Measurements from ENCODE around the gene ADAMTSL4. TPM values are rescaled to one million over a fixed set of nuclear protein-coding genes. Genes with fewer than 3 reads are reported as not detected.
A peak's percentile ranks its signal among the peaks of the same experiment; 100 is the strongest.
"Not testable (repeated sequence)": the region's sequence is repeated elsewhere in the genome, so short reads cannot be mapped to it uniquely, and the experiment has no call there.

ADAMTSL4 gene
- total RNA-seq, 1 donor from 2014 or later: 64.6 TPM

- Histone ChIP-seq H3K27me3 (no peaks in the 10 kb centered on the region), H3K4me3 (no peak overlapping the region), H3K9me3 (no peaks in the 10 kb centered on the region), H3K27ac (peak overlapping the region; percentile 100), H3K4me1 (peaks cover 92% of the 10 kb centered on the region), H3K36me3 (no peaks in the 10 kb centered on the region)
- intact Hi-C loops (cut with DNase I): loop anchor here (5.0 kb wide), 1 partner anchor 63 kb away; the partner anchor contains the start of gene ENSA
- DNase-seq (ENCODE audit: extremely low spot score in 2 of 2): no peak
- TF ChIP-seq CTCF (IDR thresholded peaks at IDR 0.05) (no peak), POLR2A (IDR thresholded peaks at IDR 0.05) (no peak), POLR2AphosphoS5 (IDR thresholded peaks at IDR 0.05; ENCODE audit: insufficient read depth in 1 of 2, low read depth in 1 of 2) (no peak)
Observed at GRCh38 chr1:150564051-150564991, 15.1 kb downstream of the ADAMTSL4 start.

- H3K27me3 ChIP-seq; H3K36me3 ChIP-seq; H3K4me3 ChIP-seq; intact Hi-C loops (cut with DNase I); DNase-seq (ENCODE audit: extremely low spot score in 2 of 2); H3K9me3 ChIP-seq: not testable (repeated sequence)
- Histone ChIP-seq H3K27ac (peak overlapping the region; percentile 100), H3K4me1 (peaks cover 92% of the 10 kb centered on the region)
Observed at GRCh38 chr1:150565240-150565991, 16.2 kb downstream of the ADAMTSL4 start.

GRCh38 chr1:150566589-150567340 lies 17.6 kb downstream of the ADAMTSL4 start:
- TF ChIP-seq POLR2AphosphoS5 (IDR thresholded peaks at IDR 0.05; ENCODE audit: insufficient read depth in 1 of 2, low read depth in 1 of 2): no peak
- TF ChIP-seq POLR2A (IDR thresholded peaks at IDR 0.05): no peak
- TF ChIP-seq CTCF (IDR thresholded peaks at IDR 0.05): no peak
- Histone ChIP-seq H3K4me3 (peak overlapping the region; percentile 31 to 42), H3K4me1 (peaks cover 99% of the 10 kb centered on the region), H3K9me3 (no peaks in the 10 kb centered on the region), H3K27ac (peak overlapping the region; percentile 100), H3K27me3 (no peaks in the 10 kb centered on the region), H3K36me3 (peaks cover 0 to 8% of the 10 kb centered on the region in 2 donors)
- intact Hi-C loops (cut with DNase I): no loop called here
- DNase-seq (ENCODE audit: extremely low spot score in 2 of 2): no peak

- H3K36me3 ChIP-seq: peaks cover 0 to 12% of the 10 kb centered on the region in 2 donors
- DNase-seq (ENCODE audit: extremely low spot score in 2 of 2): no peak
- H3K27me3 ChIP-seq: no peaks in the 10 kb centered on the region
- H3K9me3 ChIP-seq: no peaks in the 10 kb centered on the region
- H3K4me1 ChIP-seq: peaks cover 100% of the 10 kb centered on the region
- intact Hi-C loops (cut with DNase I): no loop called here
- TF ChIP-seq CTCF (IDR thresholded peaks at IDR 0.05) (no peak), POLR2AphosphoS5 (IDR thresholded peaks at IDR 0.05; ENCODE audit: insufficient read depth in 1 of 2, low read depth in 1 of 2) (no peak), POLR2A (IDR thresholded peaks at IDR 0.05) (no peak)
- H3K4me3 ChIP-seq: peak overlapping the region; percentile 31 to 42
- peak overlapping the region; percentile 100 for H3K27ac ChIP-seq
Observed at GRCh38 chr1:150567341-150567716, 18.1 kb downstream of the ADAMTSL4 start.

Data from vagina (tissue), 2 donors.